SK-N-SH treated with all-trans-retinoic acid at 6 μM for 48 hours (cell line): Measurements from ENCODE around the gene CLDN11.

Experiments
- ATAC-seq: fragments of 200-7000 bp; cut with Tn5 transposase; 3 replicates; pipeline ENCODE4 v1.9.1; 2020; ENCODE audit warnings: mild to moderate bottlenecking, moderate library complexity
- ARNTL ChIP-seq: fragments of 450-650 bp; formaldehyde crosslinking; IDR thresholded peaks from 2 replicates; pipeline ENCODE4 v1.5.0; 2020; ENCODE audit warnings: low read depth, mild to moderate bottlenecking, moderate library complexity, borderline replicate concordance
- BACH2 ChIP-seq: fragments of 250-450 bp; sonication (Bioruptor Pico); IDR thresholded peaks from 2 replicates; pipeline ENCODE4 v1.9.0; 2021; ENCODE audit warnings: mild to moderate bottlenecking, borderline replicate concordance
- CSDC2 ChIP-seq: fragments of 250-450 bp; sonication (Bioruptor Pico); IDR thresholded peaks from 2 replicates; pipeline ENCODE4 v1.5.0; 2020; ENCODE audit warnings: mild to moderate bottlenecking, moderate library complexity
- ESRRG ChIP-seq: fragments of 250-450 bp; sonication (Bioruptor Pico); IDR thresholded peaks from 2 replicates; pipeline ENCODE4 v1.6.1; 2021; ENCODE audit warnings: mild to moderate bottlenecking
- GLIS3 ChIP-seq: fragments of 250-450 bp; sonication (Bioruptor Pico); IDR thresholded peaks from 2 replicates; pipeline ENCODE4 v1.5.0; 2020; ENCODE audit warnings: mild to moderate bottlenecking, moderate library complexity
- OSR1 ChIP-seq: fragments of 250-450 bp; sonication (Bioruptor Pico); IDR thresholded peaks from 2 replicates; pipeline ENCODE4 v1.8.0; 2022; ENCODE audit warnings: moderate library complexity, mild to moderate bottlenecking, inconsistent platforms
- PPARA ChIP-seq: fragments of 250-450 bp; sonication (Bioruptor Pico); IDR thresholded peaks from 2 replicates; pipeline ENCODE4 v1.5.0; 2020; ENCODE audit warnings: mild to moderate bottlenecking, borderline replicate concordance
- RARB ChIP-seq: fragments of 250-450 bp; sonication (Bioruptor Pico); IDR thresholded peaks from 2 replicates; pipeline ENCODE4 v1.8.0; 2021; ENCODE audit warnings: mild to moderate bottlenecking, moderate library complexity
- SNAI2 ChIP-seq: fragments of 250-450 bp; sonication (Bioruptor Pico); IDR thresholded peaks from 2 replicates; pipeline ENCODE4 v1.5.0; 2020; ENCODE audit warnings: mild to moderate bottlenecking, moderate library complexity
- TCF4 ChIP-seq: fragments of 250-450 bp; sonication (Bioruptor Pico); IDR thresholded peaks from 2 replicates; pipeline ENCODE4 v1.8.0; 2021; ENCODE audit warnings: mild to moderate bottlenecking, moderate library complexity, borderline replicate concordance
- ZC3H10 ChIP-seq: fragments of 250-450 bp; sonication (Bioruptor Pico); IDR thresholded peaks from 2 replicates; pipeline ENCODE4 v1.5.1; 2021; ENCODE audit warnings: mild to moderate bottlenecking, moderate library complexity
- ZFP30 ChIP-seq: fragments of 450-650 bp; formaldehyde crosslinking; IDR thresholded peaks from 2 replicates; pipeline ENCODE4 v1.5.0; 2022; ENCODE audit warnings: mild to moderate bottlenecking, moderate library complexity
- ZNF70 ChIP-seq: fragments of 450-650 bp; formaldehyde crosslinking; IDR thresholded peaks from 2 replicates; pipeline ENCODE4 v1.5.0; 2020; ENCODE audit warnings: mild to moderate bottlenecking, moderate library complexity
- ZNF8 ChIP-seq: fragments of 450-650 bp; formaldehyde crosslinking; IDR thresholded peaks from 2 replicates; pipeline ENCODE4 v1.5.0; 2020; ENCODE audit warnings: mild to moderate bottlenecking, moderate library complexity
- TF ChIP-seq, protein P1 (sequence below): fragments of 250-450 bp; sonication (Bioruptor Pico); IDR thresholded peaks from 2 replicates; pipeline ENCODE4 v1.5.1; 2020; ENCODE audit warnings: low read depth, mild to moderate bottlenecking, moderate library complexity
- TF ChIP-seq, protein P2 (sequence below): fragments of 250-450 bp; sonication (Bioruptor Pico); IDR thresholded peaks from 2 replicates; pipeline ENCODE4 v1.8.0; 2020; ENCODE audit warnings: mild to moderate bottlenecking, moderate library complexity, borderline replicate concordance
- TF ChIP-seq, protein P3 (sequence below): fragments of 250-450 bp; sonication (Bioruptor Pico); IDR thresholded peaks from 2 replicates; pipeline ENCODE4 v1.8.0; 2021; ENCODE audit warnings: low read depth, mild to moderate bottlenecking, moderate library complexity, borderline replicate concordance
- TF ChIP-seq, protein P4 (sequence below): fragments of 250-450 bp; sonication (Bioruptor Pico); IDR thresholded peaks from 2 replicates; pipeline ENCODE4 v1.5.1; 2021; ENCODE audit warnings: mild to moderate bottlenecking, moderate library complexity

Gene CLDN11

DNA sequence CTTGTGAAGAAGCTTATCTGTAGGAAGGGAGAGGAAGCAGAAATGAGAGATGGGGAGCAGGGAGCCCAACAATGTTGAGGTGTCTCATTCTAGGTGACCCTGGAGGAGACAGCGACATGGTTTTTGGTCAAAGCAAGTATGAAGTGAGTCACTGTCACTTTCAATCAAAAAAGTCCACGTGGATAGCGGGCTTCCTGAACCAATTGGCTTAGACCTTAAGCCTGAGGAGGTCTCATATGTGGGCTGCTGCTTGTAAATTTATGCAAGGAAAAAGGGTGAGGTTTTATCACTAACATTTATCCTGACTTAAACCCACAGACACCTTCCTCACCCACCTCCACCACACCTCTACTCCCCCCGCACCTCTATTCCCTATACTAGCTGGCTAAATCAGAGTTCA is 22.7 kb downstream of the CLDN11 start:
- no peak for ATAC-seq
- TF ChIP-seq ZNF70 (CRISPR knock-in tag) (no peak), CSDC2 (CRISPR knock-in tag) (no peak), ARNTL (CRISPR knock-in tag) (no peak), ZFP30 (CRISPR knock-in tag) (no peak), BACH2 (CRISPR knock-in tag) (no peak), TCF4 (CRISPR knock-in tag) (no peak)
- TF ChIP-seq, protein P1, sequence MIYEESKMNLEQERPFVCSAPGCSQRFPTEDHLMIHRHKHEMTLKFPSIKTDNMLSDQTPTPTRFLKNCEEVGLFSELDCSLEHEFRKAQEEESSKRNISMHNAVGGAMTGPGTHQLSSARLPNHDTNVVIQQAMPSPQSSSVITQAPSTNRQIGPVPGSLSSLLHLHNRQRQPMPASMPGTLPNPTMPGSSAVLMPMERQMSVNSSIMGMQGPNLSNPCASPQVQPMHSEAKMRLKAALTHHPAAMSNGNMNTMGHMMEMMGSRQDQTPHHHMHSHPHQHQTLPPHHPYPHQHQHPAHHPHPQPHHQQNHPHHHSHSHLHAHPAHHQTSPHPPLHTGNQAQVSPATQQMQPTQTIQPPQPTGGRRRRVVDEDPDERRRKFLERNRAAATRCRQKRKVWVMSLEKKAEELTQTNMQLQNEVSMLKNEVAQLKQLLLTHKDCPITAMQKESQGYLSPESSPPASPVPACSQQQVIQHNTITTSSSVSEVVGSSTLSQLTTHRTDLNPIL (CRISPR knock-in tag) = no peak
- TF ChIP-seq, protein P2, sequence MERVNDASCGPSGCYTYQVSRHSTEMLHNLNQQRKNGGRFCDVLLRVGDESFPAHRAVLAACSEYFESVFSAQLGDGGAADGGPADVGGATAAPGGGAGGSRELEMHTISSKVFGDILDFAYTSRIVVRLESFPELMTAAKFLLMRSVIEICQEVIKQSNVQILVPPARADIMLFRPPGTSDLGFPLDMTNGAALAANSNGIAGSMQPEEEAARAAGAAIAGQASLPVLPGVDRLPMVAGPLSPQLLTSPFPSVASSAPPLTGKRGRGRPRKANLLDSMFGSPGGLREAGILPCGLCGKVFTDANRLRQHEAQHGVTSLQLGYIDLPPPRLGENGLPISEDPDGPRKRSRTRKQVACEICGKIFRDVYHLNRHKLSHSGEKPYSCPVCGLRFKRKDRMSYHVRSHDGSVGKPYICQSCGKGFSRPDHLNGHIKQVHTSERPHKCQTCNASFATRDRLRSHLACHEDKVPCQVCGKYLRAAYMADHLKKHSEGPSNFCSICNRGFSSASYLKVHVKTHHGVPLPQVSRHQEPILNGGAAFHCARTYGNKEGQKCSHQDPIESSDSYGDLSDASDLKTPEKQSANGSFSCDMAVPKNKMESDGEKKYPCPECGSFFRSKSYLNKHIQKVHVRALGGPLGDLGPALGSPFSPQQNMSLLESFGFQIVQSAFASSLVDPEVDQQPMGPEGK = no peak
- TF ChIP-seq, protein P3, sequence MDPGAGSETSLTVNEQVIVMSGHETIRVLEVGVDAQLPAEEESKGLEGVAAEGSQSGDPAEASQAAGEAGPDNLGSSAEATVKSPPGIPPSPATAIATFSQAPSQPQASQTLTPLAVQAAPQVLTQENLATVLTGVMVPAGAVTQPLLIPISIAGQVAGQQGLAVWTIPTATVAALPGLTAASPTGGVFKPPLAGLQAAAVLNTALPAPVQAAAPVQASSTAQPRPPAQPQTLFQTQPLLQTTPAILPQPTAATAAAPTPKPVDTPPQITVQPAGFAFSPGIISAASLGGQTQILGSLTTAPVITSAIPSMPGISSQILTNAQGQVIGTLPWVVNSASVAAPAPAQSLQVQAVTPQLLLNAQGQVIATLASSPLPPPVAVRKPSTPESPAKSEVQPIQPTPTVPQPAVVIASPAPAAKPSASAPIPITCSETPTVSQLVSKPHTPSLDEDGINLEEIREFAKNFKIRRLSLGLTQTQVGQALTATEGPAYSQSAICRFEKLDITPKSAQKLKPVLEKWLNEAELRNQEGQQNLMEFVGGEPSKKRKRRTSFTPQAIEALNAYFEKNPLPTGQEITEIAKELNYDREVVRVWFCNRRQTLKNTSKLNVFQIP (CRISPR knock-in tag) = no peak
- TF ChIP-seq, protein P4, sequence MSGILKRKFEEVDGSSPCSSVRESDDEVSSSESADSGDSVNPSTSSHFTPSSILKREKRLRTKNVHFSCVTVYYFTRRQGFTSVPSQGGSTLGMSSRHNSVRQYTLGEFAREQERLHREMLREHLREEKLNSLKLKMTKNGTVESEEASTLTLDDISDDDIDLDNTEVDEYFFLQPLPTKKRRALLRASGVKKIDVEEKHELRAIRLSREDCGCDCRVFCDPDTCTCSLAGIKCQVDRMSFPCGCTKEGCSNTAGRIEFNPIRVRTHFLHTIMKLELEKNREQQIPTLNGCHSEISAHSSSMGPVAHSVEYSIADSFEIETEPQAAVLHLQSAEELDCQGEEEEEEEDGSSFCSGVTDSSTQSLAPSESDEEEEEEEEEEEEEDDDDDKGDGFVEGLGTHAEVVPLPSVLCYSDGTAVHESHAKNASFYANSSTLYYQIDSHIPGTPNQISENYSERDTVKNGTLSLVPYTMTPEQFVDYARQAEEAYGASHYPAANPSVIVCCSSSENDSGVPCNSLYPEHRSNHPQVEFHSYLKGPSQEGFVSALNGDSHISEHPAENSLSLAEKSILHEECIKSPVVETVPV (CRISPR knock-in tag) = no peak

DNA sequence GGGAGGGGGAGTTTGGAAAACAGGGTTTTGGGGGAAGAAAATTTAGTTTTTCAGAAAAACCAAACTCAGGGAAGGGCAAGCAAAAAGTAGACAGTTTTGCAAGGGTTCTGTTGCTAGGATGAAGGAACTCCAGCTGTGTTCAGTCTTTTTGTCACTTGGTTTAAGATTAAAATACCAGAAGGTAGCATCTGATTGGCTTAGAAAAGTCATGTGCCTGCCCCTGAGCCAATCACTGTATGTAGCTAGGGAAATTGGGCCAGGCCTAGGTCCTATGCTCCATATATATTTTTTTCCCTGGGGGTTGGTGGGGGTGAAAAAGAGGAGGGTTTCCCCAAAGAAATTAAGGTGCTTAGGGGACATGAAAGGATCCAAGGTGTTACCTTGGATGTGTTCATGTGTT is 24.3 kb downstream of the CLDN11 start:
- TF ChIP-seq CSDC2 (CRISPR knock-in tag) = no peak
- TF ChIP-seq OSR1 (CRISPR knock-in tag) = no peak
- TF ChIP-seq ESRRG (CRISPR knock-in tag) = no peak
- TF ChIP-seq, protein P4 (CRISPR knock-in tag) = no peak
- TF ChIP-seq ZC3H10 (CRISPR knock-in tag) = no peak
- TF ChIP-seq, protein P3 (CRISPR knock-in tag) = no peak
- TF ChIP-seq, protein P1 (CRISPR knock-in tag) = no peak
- no peak for TF ChIP-seq RARB (CRISPR knock-in tag)
- TF ChIP-seq, all 23 proteins: peak for 0
- no peak for ATAC-seq

DNA sequence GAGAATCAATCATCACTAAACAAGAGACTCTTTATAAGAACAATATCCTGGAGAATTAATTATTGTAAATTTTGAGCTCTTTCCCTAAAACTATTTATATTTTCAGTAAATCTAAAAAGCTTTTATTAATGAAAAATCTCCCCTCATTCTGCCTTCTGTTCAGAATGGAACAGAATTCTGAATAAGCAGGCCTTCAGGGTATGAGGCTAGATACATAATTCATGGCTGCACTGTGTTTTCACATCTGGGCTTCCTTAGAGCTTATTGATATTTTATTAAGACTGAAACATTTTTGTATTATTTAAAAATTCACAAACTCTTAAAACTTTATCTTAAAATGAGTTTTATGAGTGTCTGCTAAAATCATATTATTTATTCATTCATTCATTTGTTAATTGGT is 24.8 kb downstream of the CLDN11 start:
- ATAC-seq = no peak

DNA sequence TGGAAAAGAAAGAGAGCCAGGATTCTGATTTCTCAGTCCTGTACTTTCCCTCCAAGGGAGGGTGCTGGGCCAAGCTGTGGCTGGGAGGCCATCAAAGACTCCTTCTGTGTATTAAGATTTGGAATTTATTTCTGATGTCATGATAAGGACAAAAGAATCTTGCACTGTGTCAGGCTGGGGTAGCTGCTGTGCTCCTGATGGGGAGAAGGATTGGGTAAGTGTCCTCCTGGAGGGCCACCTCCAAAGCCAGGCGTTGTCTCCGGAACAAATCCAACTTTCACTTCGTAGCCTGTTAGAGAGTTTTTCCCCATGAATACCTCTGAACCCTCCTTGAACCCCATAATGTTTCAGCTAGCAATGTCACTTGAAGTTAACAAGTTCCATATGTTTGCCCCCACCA is 29.9 kb downstream of the CLDN11 start:
- ATAC-seq = peak; percentile 21; the same call in 1 of the 3 replicates
- TF ChIP-seq, protein P4 (CRISPR knock-in tag) = no peak
- TF ChIP-seq SNAI2 = no peak
- TF ChIP-seq BACH2 (CRISPR knock-in tag) = no peak
- no peak for TF ChIP-seq TCF4 (CRISPR knock-in tag)
- TF ChIP-seq ZNF70 (CRISPR knock-in tag) = no peak
- TF ChIP-seq PPARA = no peak
- no peak for TF ChIP-seq ZC3H10 (CRISPR knock-in tag)
- TF ChIP-seq ZFP30 (CRISPR knock-in tag) = no peak
- no peak for TF ChIP-seq OSR1 (CRISPR knock-in tag)
- no peak for TF ChIP-seq GLIS3 (CRISPR knock-in tag)
- no peak for TF ChIP-seq ESRRG (CRISPR knock-in tag)
- TF ChIP-seq RARB (CRISPR knock-in tag) = no peak
- TF ChIP-seq, protein P3 (CRISPR knock-in tag) = no peak

More for the DNA sequence above, 24.8 kb downstream of the CLDN11 start:
- TF ChIP-seq ZFP30 (CRISPR knock-in tag) (no peak), OSR1 (CRISPR knock-in tag) (no peak), CSDC2 (CRISPR knock-in tag) (no peak), ZNF8 (CRISPR knock-in tag) (no peak)
